HepG2 (cell line): ENCODE measurements around the gene CD83.

Experiments
- SALL1 ChIP-seq: sonication (generic); formaldehyde crosslinking; IDR thresholded peaks from 2 replicates; pipeline ENCODE4 v1.8.0; 2022; ENCODE audit warnings: mild to moderate bottlenecking, missing genetic modification reagents
- ZNF329 ChIP-seq: sonication (generic); formaldehyde crosslinking; IDR thresholded peaks from 2 replicates; pipeline ENCODE4 v1.9.0; 2021; ENCODE audit warnings: low read depth, mild to moderate bottlenecking, missing genetic modification reagents
- TF ChIP-seq, protein P1 (sequence below): sonication (generic); formaldehyde crosslinking; IDR thresholded peaks from 2 replicates; pipeline ENCODE4 v1.5.0; 2020; ENCODE audit warnings: missing genetic modification reagents

DNA sequence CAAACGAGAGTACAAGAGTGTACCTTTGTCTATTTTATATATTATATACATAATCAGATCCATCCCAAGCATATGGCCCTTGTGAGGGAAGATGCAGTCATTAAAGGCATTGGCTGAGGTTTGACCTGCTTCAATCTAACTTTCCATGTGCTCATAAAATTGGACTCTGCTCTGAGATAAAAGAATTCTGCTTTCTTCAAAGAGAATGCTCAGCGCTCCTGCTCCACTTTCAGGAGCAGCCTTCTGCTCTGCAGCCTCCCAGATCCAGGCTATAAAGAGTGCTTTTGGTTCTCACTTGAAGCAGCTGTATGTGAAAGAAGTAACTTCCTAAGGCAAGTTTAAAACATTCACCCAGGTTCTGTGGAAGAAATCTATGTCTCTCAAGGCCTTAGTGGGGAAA lies 45.3 kb downstream of the CD83 start:
- TF ChIP-seq ZNF329 (CRISPR knock-in tag) (no peak), SALL1 (CRISPR knock-in tag) (no peak)
- TF ChIP-seq, protein P1, sequence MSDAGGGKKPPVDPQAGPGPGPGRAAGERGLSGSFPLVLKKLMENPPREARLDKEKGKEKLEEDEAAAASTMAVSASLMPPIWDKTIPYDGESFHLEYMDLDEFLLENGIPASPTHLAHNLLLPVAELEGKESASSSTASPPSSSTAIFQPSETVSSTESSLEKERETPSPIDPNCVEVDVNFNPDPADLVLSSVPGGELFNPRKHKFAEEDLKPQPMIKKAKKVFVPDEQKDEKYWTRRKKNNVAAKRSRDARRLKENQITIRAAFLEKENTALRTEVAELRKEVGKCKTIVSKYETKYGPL (CRISPR knock-in tag): no peak
